ENCODE results near the gene ARMC12. TPM values are rescaled to one million over a fixed set of nuclear protein-coding genes. Genes with fewer than 3 reads are reported as not detected.

Gene ARMC12
- total and polyA plus RNA-seq, 2 of the 13 experiments (the other 11 are each of a cell fraction or from before 2014, with no cell fraction given) = 1.3 TPM; not detected in 1

- TF ChIP-seq ZBED4 (CRISPR knock-in tag; IDR thresholded peaks at IDR 0.05; ENCODE audit: borderline replicate concordance) (peak; percentile 29; the same call in 1 of the 2 replicates), ZNF570 (CRISPR knock-in tag; IDR thresholded peaks at IDR 0.05; ENCODE audit: borderline replicate concordance) (no peak), HDAC1 (CRISPR knock-in tag; IDR thresholded peaks at IDR 0.05) (peak; percentile 96), ARHGAP35 (CRISPR knock-in tag; IDR thresholded peaks at IDR 0.05; ENCODE audit: borderline replicate concordance) (no peak; the same call in 1 of the 2 replicates), ZXDC (CRISPR knock-in tag; IDR thresholded peaks at IDR 0.05) (no peak; the same call in 1 of the 2 replicates), ZNF460 (CRISPR knock-in tag; IDR thresholded peaks at IDR 0.05; ENCODE audit: borderline replicate concordance) (peak; percentile 61; the same call in 1 of the 2 replicates), PHF5A (CRISPR knock-in tag; IDR thresholded peaks at IDR 0.05; ENCODE audit: low read depth, unreplicated experiment) (peak; percentile 51), EZH2 (conservative IDR thresholded peaks at IDR 0.05; ENCODE audit: low read depth, low read length) (no peak), ZSCAN20 (CRISPR knock-in tag; IDR thresholded peaks at IDR 0.05; ENCODE audit: borderline replicate concordance) (peak; percentile 60; the same call in 1 of the 2 replicates), ZHX1 (CRISPR knock-in tag; IDR thresholded peaks at IDR 0.05; ENCODE audit: low read depth) (no peak), MAFG (CRISPR knock-in tag; IDR thresholded peaks at IDR 0.05) (no peak), CREB1 (IDR thresholded peaks at IDR 0.05) (0 out of 2 replicates have a peak, but pooled peaks have one; percentile 1), CREB1 (CRISPR knock-in tag; IDR thresholded peaks at IDR 0.05) (peak; percentile 34; the same call in 1 of the 2 replicates), ZBTB3 (CRISPR knock-in tag; IDR thresholded peaks at IDR 0.05; ENCODE audit: borderline replicate concordance, low read depth) (no peak), EED (CRISPR knock-in tag; IDR thresholded peaks at IDR 0.05) (no peak), SNAPC5 (CRISPR knock-in tag; IDR thresholded peaks at IDR 0.05; ENCODE audit: borderline replicate concordance) (no peak), U2AF2 (IDR thresholded peaks at IDR 0.05; ENCODE audit: low read depth, low read length) (peak; percentile 64; the same call in 1 of the 2 replicates)
These were observed 4.9 kb upstream of the ARMC12 start (continued) for GRCh38 chr6:35731736-35732532.

All from HepG2 (cell line).